Skeletal muscle tissue (tissue), 1 donor: ENCODE results near the gene DACT1. TPM values are rescaled to one million over a fixed set of nuclear protein-coding genes. Genes with fewer than 3 reads are reported as not detected.

Source experiments
- total RNA-seq: library from RNA; depleted of rRNA; stranded (reverse); fragments of >200 nt; gene quantifications from one replicate; pipeline ENCODE4 v1.2.3, GENCODE V29; 2014

DACT1 gene
- total RNA-seq, 1 donor from 2014 or later: 32.4 TPM

Other genes with a start within 250 kb of the DACT1 start
- gene TOMM20L, start 242.0 kb upstream of the DACT1 start, total RNA-seq: not detected
- 42.3 TPM for gene TIMM9, start 210.4 kb upstream of the DACT1 start, total RNA-seq
- 9.9 TPM for gene KIAA0586, start 210.2 kb upstream of the DACT1 start, total RNA-seq